Measurements from ENCODE around the gene C2orf92.
"Not testable (repeated sequence)": the region's sequence is repeated elsewhere in the genome, so short reads cannot be mapped to it uniquely, and the experiment has no call there.

The C2orf92 gene

GRCh38 chr2:97708048-97708380 is 38.5 kb downstream of the C2orf92 start:
- H3K4me3 ChIP-seq (ENCODE audit: low read depth, low read length, poor library complexity, severe bottlenecking) = no peak overlapping the region
- H3K9ac ChIP-seq (ENCODE audit: low read length) = no peak overlapping the region
- H3K79me2 ChIP-seq (ENCODE audit: insufficient read depth, low read length) = no peaks in the 10 kb centered on the region
- TF ChIP-seq EZH2 (IDR thresholded peaks at IDR 0.05; ENCODE audit: borderline replicate concordance, low read length) = no peak
- no peak for TF ChIP-seq CTCF (IDR thresholded peaks at IDR 0.05; ENCODE audit: low read length)
- peaks cover 3% of the 10 kb centered on the region for H3K4me1 ChIP-seq (ENCODE audit: insufficient read depth, low read length, severe bottlenecking)
- H3K9me2 ChIP-seq (ENCODE audit: low read depth, low read length) = no peaks in the 10 kb centered on the region
- no peaks in the 10 kb centered on the region for H3F3A ChIP-seq (ENCODE audit: insufficient read depth, low read length)
- no peaks in the 10 kb centered on the region for H3K27me3 ChIP-seq (ENCODE audit: insufficient read depth, low read length)
- no peaks in the 10 kb centered on the region for H3K36me3 ChIP-seq (ENCODE audit: insufficient read depth, low read length)
- no peak overlapping the region for H3K27ac ChIP-seq (ENCODE audit: low read depth, low read length, poor library complexity, severe bottlenecking)
- H4K20me1 ChIP-seq (ENCODE audit: insufficient read depth, low read length) = no peaks in the 10 kb centered on the region
- H2AFZ ChIP-seq (ENCODE audit: low read length) = no peak overlapping the region
- H3K9me3 ChIP-seq (ENCODE audit: low read length) = no peaks in the 10 kb centered on the region
- H3K4me2 ChIP-seq (ENCODE audit: low read length) = no peak overlapping the region

DNA sequence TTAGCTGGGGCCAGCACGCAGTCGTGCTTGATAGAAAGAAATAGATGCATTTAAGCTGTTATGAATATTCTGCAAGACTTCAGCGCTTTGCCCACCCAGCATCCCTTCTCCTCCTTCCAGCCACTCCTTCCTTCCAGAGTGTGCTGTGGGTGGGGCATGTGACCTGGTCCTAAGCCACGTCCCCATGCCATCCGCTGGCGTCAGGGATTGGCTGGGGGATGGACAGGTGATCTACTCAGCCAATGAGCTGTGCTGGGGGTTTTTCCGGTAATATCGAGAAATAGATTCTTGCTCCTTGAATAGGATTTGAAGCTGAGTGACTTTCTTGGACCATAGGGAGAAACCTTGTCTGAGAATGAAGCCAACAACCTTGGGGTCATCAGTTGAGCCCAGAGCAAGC is 39.1 kb downstream of the C2orf92 start:
- TF ChIP-seq CTCF (IDR thresholded peaks at IDR 0.05; ENCODE audit: low read length) (no peak), EZH2 (IDR thresholded peaks at IDR 0.05; ENCODE audit: borderline replicate concordance, low read length) (no peak)
- no peaks in the 10 kb centered on the region for H3K36me3 ChIP-seq (ENCODE audit: insufficient read depth, low read length)
- no peak overlapping the region for H3K4me3 ChIP-seq (ENCODE audit: low read depth, low read length, poor library complexity, severe bottlenecking)
- H3K9me3 ChIP-seq (ENCODE audit: low read length) = no peaks in the 10 kb centered on the region
- H3K27me3 ChIP-seq (ENCODE audit: insufficient read depth, low read length) = no peaks in the 10 kb centered on the region
- H2AFZ ChIP-seq (ENCODE audit: low read length) = no peak overlapping the region
- H3K9ac ChIP-seq (ENCODE audit: low read length) = no peak overlapping the region
- H3K79me2 ChIP-seq (ENCODE audit: insufficient read depth, low read length) = no peaks in the 10 kb centered on the region
- peaks cover 9% of the 10 kb centered on the region for H3K4me1 ChIP-seq (ENCODE audit: insufficient read depth, low read length, severe bottlenecking)
- no peaks in the 10 kb centered on the region for H3K9me2 ChIP-seq (ENCODE audit: low read depth, low read length)
- H4K20me1 ChIP-seq (ENCODE audit: insufficient read depth, low read length) = no peaks in the 10 kb centered on the region
- no peak overlapping the region for H3K27ac ChIP-seq (ENCODE audit: low read depth, low read length, poor library complexity, severe bottlenecking)
- no peak overlapping the region for H3K4me2 ChIP-seq (ENCODE audit: low read length)
- no peaks in the 10 kb centered on the region for H3F3A ChIP-seq (ENCODE audit: insufficient read depth, low read length)

GRCh38 chr2:97711394-97711711 is 41.8 kb downstream of the C2orf92 start:
- no peak for TF ChIP-seq EZH2 (IDR thresholded peaks at IDR 0.05; ENCODE audit: borderline replicate concordance, low read length)
- TF ChIP-seq CTCF (IDR thresholded peaks at IDR 0.05; ENCODE audit: low read length) = no peak
- no peak overlapping the region for H2AFZ ChIP-seq (ENCODE audit: low read length)
- H3K27ac ChIP-seq (ENCODE audit: low read depth, low read length, poor library complexity, severe bottlenecking) = no peak overlapping the region
- no peaks in the 10 kb centered on the region for H3K9me3 ChIP-seq (ENCODE audit: low read length)
- no peak overlapping the region for H3K4me2 ChIP-seq (ENCODE audit: low read length)
- no peak overlapping the region for H3K4me3 ChIP-seq (ENCODE audit: low read depth, low read length, poor library complexity, severe bottlenecking)
- H3K27me3 ChIP-seq (ENCODE audit: insufficient read depth, low read length) = no peaks in the 10 kb centered on the region
- H4K20me1 ChIP-seq (ENCODE audit: insufficient read depth, low read length) = no peaks in the 10 kb centered on the region
- H3K9me2 ChIP-seq (ENCODE audit: low read depth, low read length) = no peaks in the 10 kb centered on the region
- H3K79me2 ChIP-seq (ENCODE audit: insufficient read depth, low read length) = no peaks in the 10 kb centered on the region
- no peak overlapping the region for H3K9ac ChIP-seq (ENCODE audit: low read length)
- no peaks in the 10 kb centered on the region for H3K36me3 ChIP-seq (ENCODE audit: insufficient read depth, low read length)
- H3F3A ChIP-seq (ENCODE audit: insufficient read depth, low read length) = no peaks in the 10 kb centered on the region
- H3K4me1 ChIP-seq (ENCODE audit: insufficient read depth, low read length, severe bottlenecking) = peaks cover 15% of the 10 kb centered on the region

GRCh38 chr2:97712175-97712574 is 42.7 kb downstream of the C2orf92 start:
- H3K27ac ChIP-seq (ENCODE audit: low read depth, low read length, poor library complexity, severe bottlenecking); H3K4me2 ChIP-seq (ENCODE audit: low read length); H3K9me2 ChIP-seq (ENCODE audit: low read depth, low read length); H2AFZ ChIP-seq (ENCODE audit: low read length); H3K4me3 ChIP-seq (ENCODE audit: low read depth, low read length, poor library complexity, severe bottlenecking); H3K36me3 ChIP-seq (ENCODE audit: insufficient read depth, low read length); H3F3A ChIP-seq (ENCODE audit: insufficient read depth, low read length); H3K27me3 ChIP-seq (ENCODE audit: insufficient read depth, low read length); H3K79me2 ChIP-seq (ENCODE audit: insufficient read depth, low read length); H4K20me1 ChIP-seq (ENCODE audit: insufficient read depth, low read length); H3K9ac ChIP-seq (ENCODE audit: low read length); H3K9me3 ChIP-seq (ENCODE audit: low read length): not testable (repeated sequence)
- peaks cover 15% of the 10 kb centered on the region for H3K4me1 ChIP-seq (ENCODE audit: insufficient read depth, low read length, severe bottlenecking)
